HepG2 (cell line): Measurements from ENCODE around the gene CIAO3. TPM values are rescaled to one million over a fixed set of nuclear protein-coding genes. Genes with fewer than 3 reads are reported as not detected.
A peak's percentile ranks its signal among the peaks of the same experiment; 100 is the strongest.

ENCODE experiments used
- CBX2 ChIP-seq, 2 experiments: fragments of 200-600 bp in 1 of 2; sonication (generic); formaldehyde crosslinking in 1 of 2; IDR thresholded peaks; 2 replicates each; pipeline versions ENCODE4 v1.7.0 to v1.8.1; 2018 to 2022; ENCODE audit warnings: low read depth in 2 of 2, low read length in 1 of 2, mild to moderate bottlenecking in 1 of 2, missing genetic modification reagents in 1 of 2
- CTCF ChIP-seq: sonication (generic); formaldehyde crosslinking; IDR thresholded peaks from 2 replicates; pipeline ENCODE4 v1.5.0; 2020; ENCODE audit warnings: mild to moderate bottlenecking, missing genetic modification reagents, moderate library complexity
- GABPA ChIP-seq, 2 experiments: IDR thresholded peaks; 2 replicates each; pipeline ENCODE4 v1.6.1; 2011 to 2016; ENCODE audit warnings: low read depth in 2 of 2, low read length in 1 of 2, missing biosample characterization in 1 of 2, missing genetic modification characterization in 1 of 2
- HMG20B ChIP-seq: conservative IDR thresholded peaks from 2 replicates; pipeline ENCODE4 v1.6.1; 2016; ENCODE audit warnings: missing genetic modification reagents, missing compliant biosample characterization
- KDM1A ChIP-seq: IDR thresholded peaks from 2 replicates; pipeline ENCODE4 v1.6.1; 2016; ENCODE audit warnings: missing compliant biosample characterization
- MAFG ChIP-seq: sonication (generic); formaldehyde crosslinking; IDR thresholded peaks from 2 replicates; pipeline ENCODE4 v1.5.1; 2020; ENCODE audit warnings: mild to moderate bottlenecking, missing genetic modification reagents
- PCBP1 ChIP-seq: fragments of 200-400 bp; formaldehyde crosslinking; IDR thresholded peaks from 2 replicates; pipeline ENCODE4 v1.6.1; 2017; ENCODE audit warnings: mild to moderate bottlenecking, low read depth, low read length, borderline replicate concordance
- PTBP1 ChIP-seq: fragments of 200-400 bp; formaldehyde crosslinking; IDR thresholded peaks from 2 replicates; pipeline ENCODE4 v1.6.1; 2018; ENCODE audit warnings: low read length, low read depth; ENCODE audit not compliant: poor library complexity, severe bottlenecking
- RBFOX2 ChIP-seq: fragments of 200-400 bp; formaldehyde crosslinking; IDR thresholded peaks from 2 replicates; pipeline ENCODE4 v1.6.1; 2017; ENCODE audit warnings: low read depth, mild to moderate bottlenecking, low read length
- RFX1 ChIP-seq: fragments of 450-650 bp; IDR thresholded peaks from 2 replicates; pipeline ENCODE4 v1.6.1; 2017
- SALL1 ChIP-seq: sonication (generic); formaldehyde crosslinking; IDR thresholded peaks from 2 replicates; pipeline ENCODE4 v1.8.0; 2022; ENCODE audit warnings: mild to moderate bottlenecking, missing genetic modification reagents
- STAG1 ChIP-seq: sonication (generic); formaldehyde crosslinking; IDR thresholded peaks from 2 replicates; pipeline ENCODE4 v1.4.0; 2020; ENCODE audit warnings: missing genetic modification reagents
- TFDP1 ChIP-seq: IDR thresholded peaks from 2 replicates; pipeline ENCODE4 v1.6.1; 2016; ENCODE audit warnings: missing compliant biosample characterization, missing genetic modification reagents, borderline replicate concordance
- ZBTB49 ChIP-seq: sonication (generic); formaldehyde crosslinking; IDR thresholded peaks from 2 replicates; pipeline ENCODE4 v1.4.0; 2020; ENCODE audit warnings: missing genetic modification reagents, borderline replicate concordance
- ZNF225 ChIP-seq: sonication (generic); formaldehyde crosslinking; IDR thresholded peaks from 2 replicates; pipeline ENCODE4 v1.4.0; 2020; ENCODE audit warnings: mild to moderate bottlenecking, missing genetic modification reagents
- ZNF282 ChIP-seq: fragments of 450-650 bp; IDR thresholded peaks from 2 replicates; pipeline ENCODE4 v1.6.1; 2018; ENCODE audit not compliant: partially characterized antibody
- ZNF580 ChIP-seq: IDR thresholded peaks from 2 replicates; pipeline ENCODE4 v1.6.1; 2016; ENCODE audit warnings: low read depth, borderline replicate concordance
- ZNF672 ChIP-seq: sonication (generic); formaldehyde crosslinking; IDR thresholded peaks from 2 replicates; pipeline ENCODE4 v1.8.1; 2022; ENCODE audit warnings: missing genetic modification reagents
- ZNF7 ChIP-seq: IDR thresholded peaks from 2 replicates; pipeline ENCODE4 v1.6.1; 2016; ENCODE audit warnings: missing biosample characterization, missing genetic modification reagents
- ZNF704 ChIP-seq: sonication (generic); formaldehyde crosslinking; IDR thresholded peaks from 2 replicates; pipeline ENCODE4 v1.8.1; 2023; ENCODE audit warnings: mild to moderate bottlenecking, inconsistent platforms, moderate library complexity, missing genetic modification reagents, borderline replicate concordance
- polyA plus RNA-seq, 8 experiments: library from polyadenylated mRNA; depleted of rRNA in 3 of 8; stranded (reverse) in 7 of 8; unstranded in 1 of 8; fragments of >200 nt; fragmentation: Illumina TruSeq in 4 of 8; extraction: Trizol in 4 of 8; gene quantifications; 2 replicates each; pipeline versions ENCODE4 v1.2.1 to v1.2.3, GENCODE V29; 2011 to 2016; ENCODE audit warnings: low read depth in 4 of 8, missing spikeins in 1 of 8, mixed read lengths in 1 of 8; ENCODE audit not compliant: insufficient read depth in 1 of 8
- total RNA-seq, 5 experiments: library from RNA; depleted of rRNA; stranded (reverse); fragments of >200 nt; fragmentation: Illumina TruSeq; extraction: Trizol; gene quantifications; 2 replicates each; pipeline ENCODE4 v1.2.3, GENCODE V29; 2016; ENCODE audit warnings: low read depth in 1 of 5

Gene CIAO3
- total and polyA plus RNA-seq, 2 of the 13 experiments (the other 11 are each of a cell fraction or from before 2014, with no cell fraction given): 21.7 to 25.0 TPM

GRCh38 chr16:785563-786535 lies 45.1 kb upstream of the CIAO3 start (continued):
- TF ChIP-seq PTBP1 (no peak), TFDP1 (CRISPR knock-in tag) (no peak), RFX1 (no peak), ZNF7 (no peak), ZBTB49 (CRISPR knock-in tag) (no peak), STAG1 (CRISPR knock-in tag) (peak; percentile 91), ZNF704 (CRISPR knock-in tag) (no peak), ZNF672 (CRISPR knock-in tag) (no peak), GABPA (IDR thresholded peaks at IDR 0.05; ENCODE audit: low read depth, low read length) (0 out of 2 replicates have a peak, but pooled peaks have one; percentile 19), GABPA (CRISPR knock-in tag; IDR thresholded peaks at IDR 0.05; ENCODE audit: low read depth) (no peak), RBFOX2 (peak; percentile 50; the same call in 1 of the 2 replicates), PCBP1 (0 out of 2 replicates have a peak, but pooled peaks have one; percentile 8), CTCF (CRISPR knock-in tag) (peak; percentile 94), CBX2 (IDR thresholded peaks at IDR 0.05; ENCODE audit: low read depth, low read length) (no peak), CBX2 (CRISPR knock-in tag; IDR thresholded peaks at IDR 0.05; ENCODE audit: low read depth) (no peak), ZNF580 (0 out of 2 replicates have a peak, but pooled peaks have one; percentile 63), MAFG (CRISPR knock-in tag) (no peak), HMG20B (CRISPR knock-in tag) (no peak), SALL1 (CRISPR knock-in tag) (peak; percentile 41; the same call in 1 of the 2 replicates), KDM1A (CRISPR knock-in tag) (no peak), ZNF225 (CRISPR knock-in tag) (no peak), ZNF282 (no peak)
